Lower lobe of right lung (tissue), 2 donors: ENCODE results near the gene URB1. TPM values are rescaled to one million over a fixed set of nuclear protein-coding genes. Genes with fewer than 3 reads are reported as not detected.

ENCODE experiments used
- ATAC-seq, 2 donors: fragments of 200-7000 bp; cut with Tn5 transposase; one replicate each; pipeline ENCODE4 v1.9.1; 2020 to 2022; ENCODE audit warnings: mild to moderate bottlenecking in 2 of 2, moderate library complexity in 2 of 2
- DNase-seq: peaks from one replicate; pipeline ENCODE4 v3.0.0-alpha.2; 2020
- H3K27ac ChIP-seq: fragments of 200-600 bp; one replicate; pipeline ENCODE4 v1.8.0; 2022
- H3K27me3 ChIP-seq: fragments of 200-600 bp; one replicate; pipeline ENCODE4 v1.8.0; 2022; ENCODE audit warnings: low read depth
- H3K36me3 ChIP-seq: fragments of 200-600 bp; one replicate; pipeline ENCODE4 v1.8.0; 2022; ENCODE audit warnings: mild to moderate bottlenecking
- H3K4me1 ChIP-seq: fragments of 200-600 bp; one replicate; pipeline ENCODE4 v1.8.0; 2022
- H3K4me3 ChIP-seq: fragments of 200-600 bp; one replicate; pipeline ENCODE4 v1.8.0; 2022; ENCODE audit warnings: mild to moderate bottlenecking
- H3K9me3 ChIP-seq: fragments of 200-600 bp; one replicate; pipeline ENCODE4 v1.8.0; 2022
- intact Hi-C: fragments of 100-400 bp; cut with DNase I; formaldehyde crosslinking; loops from one replicate; pipeline ENCODE4 v1.11.0; 2022
- total RNA-seq: library from RNA; stranded (reverse); fragmentation: NEBNext Ultra II Directional; extraction: Animal tissue kit (Norgen Biotek cat#: 25700); gene quantifications from one replicate; pipeline ENCODE4 v1.2.1, GENCODE V29; 2021
- TF ChIP-seq, protein P1 (sequence below): fragments of 200-600 bp; IDR thresholded peaks from one replicate; pipeline ENCODE4 v1.8.0; 2022; ENCODE audit warnings: antibody characterized with exemption, mild to moderate bottlenecking
- donor health status: DM: no; HTN: yes; CAD: no; lungs with severe emphysema.

URB1 gene
- total RNA-seq, 1 donor from 2014 or later: 10.3 TPM

DNA sequence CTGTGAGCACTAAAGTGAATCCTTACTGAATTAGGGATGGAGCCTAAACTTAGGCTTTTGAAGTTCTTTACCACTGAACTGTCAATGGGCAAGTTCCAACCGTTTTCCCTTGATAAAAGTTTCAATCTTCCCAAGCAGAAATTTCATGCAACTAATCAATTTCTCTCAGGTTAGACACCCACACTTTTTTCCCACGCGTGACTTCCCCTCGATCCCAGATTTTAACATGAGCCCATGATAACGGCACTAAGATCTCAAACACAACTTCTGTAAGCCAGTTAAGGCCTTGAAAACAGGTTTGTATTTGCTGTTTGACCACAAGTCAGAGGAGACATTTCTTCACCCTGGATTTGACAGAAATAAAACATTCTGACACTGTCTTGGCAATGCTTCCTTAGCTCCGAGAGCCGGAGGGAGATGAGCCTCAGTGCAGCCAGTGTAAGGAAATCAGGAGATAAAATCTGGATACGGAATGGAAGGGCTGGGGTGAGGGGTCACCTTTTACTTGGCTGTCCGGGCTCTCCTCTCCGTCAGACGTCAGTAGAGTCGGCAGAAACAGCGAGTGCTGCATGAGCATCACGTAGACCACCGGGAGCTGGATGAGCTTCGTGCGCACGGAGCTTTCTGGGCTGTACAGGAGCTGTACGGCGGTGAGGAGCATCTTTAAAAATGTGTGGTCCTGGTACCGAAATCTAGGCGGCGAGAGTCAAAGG is 54.4 kb downstream of the URB1 start:
- H3K27ac ChIP-seq: no peak overlapping the region
- H3K27me3 ChIP-seq: no peaks in the 10 kb centered on the region
- H3K4me1 ChIP-seq: no peaks in the 10 kb centered on the region
- no peak for ATAC-seq
- TF ChIP-seq, protein P1, sequence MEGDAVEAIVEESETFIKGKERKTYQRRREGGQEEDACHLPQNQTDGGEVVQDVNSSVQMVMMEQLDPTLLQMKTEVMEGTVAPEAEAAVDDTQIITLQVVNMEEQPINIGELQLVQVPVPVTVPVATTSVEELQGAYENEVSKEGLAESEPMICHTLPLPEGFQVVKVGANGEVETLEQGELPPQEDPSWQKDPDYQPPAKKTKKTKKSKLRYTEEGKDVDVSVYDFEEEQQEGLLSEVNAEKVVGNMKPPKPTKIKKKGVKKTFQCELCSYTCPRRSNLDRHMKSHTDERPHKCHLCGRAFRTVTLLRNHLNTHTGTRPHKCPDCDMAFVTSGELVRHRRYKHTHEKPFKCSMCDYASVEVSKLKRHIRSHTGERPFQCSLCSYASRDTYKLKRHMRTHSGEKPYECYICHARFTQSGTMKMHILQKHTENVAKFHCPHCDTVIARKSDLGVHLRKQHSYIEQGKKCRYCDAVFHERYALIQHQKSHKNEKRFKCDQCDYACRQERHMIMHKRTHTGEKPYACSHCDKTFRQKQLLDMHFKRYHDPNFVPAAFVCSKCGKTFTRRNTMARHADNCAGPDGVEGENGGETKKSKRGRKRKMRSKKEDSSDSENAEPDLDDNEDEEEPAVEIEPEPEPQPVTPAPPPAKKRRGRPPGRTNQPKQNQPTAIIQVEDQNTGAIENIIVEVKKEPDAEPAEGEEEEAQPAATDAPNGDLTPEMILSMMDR: no peak
- H3K4me3 ChIP-seq: no peak overlapping the region
- no peaks in the 10 kb centered on the region for H3K9me3 ChIP-seq
- peaks cover 99% of the 10 kb centered on the region for H3K36me3 ChIP-seq
- intact Hi-C loops: no loop called here
- no peak for DNase-seq

DNA sequence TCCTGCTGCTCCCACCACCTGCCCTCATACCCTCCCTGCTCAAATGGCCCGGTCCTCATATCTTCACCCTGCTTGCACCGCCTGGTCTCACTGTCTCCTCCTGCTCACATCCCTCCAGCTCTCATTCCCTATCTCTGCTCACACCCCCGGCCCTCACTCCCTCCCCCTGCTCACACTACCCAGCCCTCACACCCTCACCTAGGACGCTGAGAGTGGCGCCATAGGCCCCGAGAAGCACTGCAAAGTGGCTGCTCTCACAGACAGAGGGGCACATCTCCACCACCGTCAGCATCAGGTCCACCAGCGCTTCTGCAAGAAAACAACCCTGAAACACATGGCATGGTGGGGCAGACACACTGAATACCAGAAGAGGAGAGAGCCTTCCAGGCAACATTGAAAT is 55.6 kb downstream of the URB1 start:
- no peak overlapping the region for H3K4me3 ChIP-seq
- no peak for DNase-seq
- H3K36me3 ChIP-seq: peaks cover 97% of the 10 kb centered on the region
- H3K27me3 ChIP-seq: no peaks in the 10 kb centered on the region
- no peaks in the 10 kb centered on the region for H3K9me3 ChIP-seq
- intact Hi-C loops: no loop called here
- H3K4me1 ChIP-seq: no peaks in the 10 kb centered on the region
- no peak for ATAC-seq
- no peak overlapping the region for H3K27ac ChIP-seq
- TF ChIP-seq, protein P1: no peak

DNA sequence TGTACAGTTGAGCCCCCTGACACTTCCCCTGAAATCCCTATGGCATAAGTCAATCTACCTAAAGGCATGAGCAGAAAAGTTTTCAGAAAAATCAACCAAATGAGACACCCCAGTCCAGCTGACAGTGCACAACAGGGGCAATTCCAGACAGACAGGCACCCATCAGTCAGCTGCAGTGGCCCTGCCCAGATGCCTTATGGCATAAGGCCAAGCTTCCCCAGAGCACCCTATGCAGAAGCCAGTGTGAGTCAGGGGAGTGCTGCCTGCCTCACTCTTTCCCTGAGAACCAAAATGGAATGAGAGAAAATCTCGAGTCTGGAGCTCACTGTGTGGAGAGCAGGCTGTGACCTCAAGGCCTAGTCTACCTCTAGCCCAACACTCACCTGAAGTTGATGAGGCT is 56.1 kb downstream of the URB1 start:
- no peak for DNase-seq
- intact Hi-C loops: no loop called here
- Histone ChIP-seq H3K4me3 (no peak overlapping the region), H3K27ac (no peak overlapping the region), H3K27me3 (no peaks in the 10 kb centered on the region), H3K4me1 (no peaks in the 10 kb centered on the region), H3K9me3 (no peaks in the 10 kb centered on the region), H3K36me3 (peaks cover 97% of the 10 kb centered on the region)
- TF ChIP-seq, protein P1: no peak
- ATAC-seq: no peak

DNA sequence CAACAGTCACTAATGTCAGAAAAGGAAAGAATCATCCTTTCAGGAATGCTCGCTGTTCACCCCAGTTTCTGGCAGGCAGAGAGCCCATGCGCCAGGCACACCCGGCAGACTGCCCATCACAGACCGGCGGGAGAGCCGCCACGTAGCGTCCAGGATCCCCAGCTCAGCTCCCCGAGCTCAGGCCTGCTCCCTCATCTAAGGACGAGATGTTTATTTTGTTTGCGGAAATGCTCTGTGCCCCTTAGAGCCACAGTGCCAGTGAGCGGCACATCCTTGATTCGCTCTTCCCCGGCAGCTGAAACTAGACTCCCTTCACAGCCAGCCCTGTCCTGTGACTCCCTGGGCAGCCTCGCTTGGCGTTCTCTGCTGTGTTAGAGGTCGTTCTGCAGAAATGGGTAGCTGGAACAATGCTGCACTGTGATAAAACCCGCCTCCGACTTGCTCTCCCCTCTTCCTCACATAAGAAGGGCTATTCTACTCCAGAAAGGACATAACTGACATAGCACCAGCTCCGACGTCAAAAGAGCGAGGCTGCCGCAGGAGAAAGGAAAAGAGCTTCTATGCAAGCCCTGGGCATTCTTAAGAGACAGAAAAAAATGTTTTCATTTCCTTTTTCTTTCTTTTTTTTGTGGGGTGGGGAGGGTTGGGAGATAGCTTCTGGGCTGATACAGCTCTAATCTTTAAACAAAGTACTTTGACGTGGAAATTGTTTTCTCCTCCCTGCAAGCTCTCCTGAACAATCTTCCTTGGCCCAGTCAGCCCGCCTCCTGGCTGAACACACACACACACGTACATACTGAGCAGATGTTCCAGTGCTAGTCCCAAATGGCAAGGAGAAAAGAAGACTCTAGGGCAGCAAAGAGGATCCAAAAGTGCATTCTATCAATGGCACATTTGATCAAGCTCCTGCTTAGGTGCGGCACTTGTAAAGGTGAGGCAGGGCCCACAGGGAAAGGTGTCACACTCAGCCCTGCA is 56.9 kb downstream of the URB1 start:
- Histone ChIP-seq H3K27me3 (no peaks in the 10 kb centered on the region), H3K9me3 (no peaks in the 10 kb centered on the region), H3K36me3 (peaks cover 96% of the 10 kb centered on the region), H3K4me1 (no peaks in the 10 kb centered on the region), H3K4me3 (no peak overlapping the region), H3K27ac (no peak overlapping the region)
- no peak for ATAC-seq
- intact Hi-C loops: no loop called here
- no peak for DNase-seq
- TF ChIP-seq, protein P1: no peak

DNA sequence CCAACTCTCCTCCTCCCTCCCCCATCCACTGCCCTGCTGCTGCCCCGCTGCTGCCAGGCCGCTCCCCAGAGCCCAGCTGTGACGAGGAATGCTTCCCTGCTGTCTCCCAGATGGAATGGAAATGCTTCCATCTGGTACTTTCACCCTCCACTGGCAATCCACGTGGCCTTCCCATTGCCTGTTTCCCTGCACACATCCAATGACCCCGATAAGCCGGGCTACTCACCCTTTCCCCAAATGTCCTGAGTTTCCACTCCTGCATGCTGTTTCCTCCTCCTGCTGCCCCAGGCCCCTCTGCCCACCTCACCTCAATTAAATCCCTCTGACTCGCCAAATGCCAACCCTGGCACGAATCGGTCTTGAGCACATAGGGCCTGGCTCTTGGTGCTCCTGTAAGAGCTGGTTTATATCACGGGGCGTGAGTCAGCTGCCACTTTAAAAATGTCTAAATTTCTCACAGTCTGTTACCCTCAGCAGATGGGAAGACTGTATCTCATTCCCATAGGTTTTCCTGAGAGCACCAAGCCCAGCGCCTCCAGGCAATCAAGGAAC is 57.8 kb downstream of the URB1 start:
- TF ChIP-seq, protein P1: no peak
- Histone ChIP-seq H3K9me3 (no peaks in the 10 kb centered on the region), H3K27ac (no peak overlapping the region), H3K4me1 (no peaks in the 10 kb centered on the region), H3K4me3 (no peak overlapping the region), H3K36me3 (peaks cover 92% of the 10 kb centered on the region), H3K27me3 (no peaks in the 10 kb centered on the region)
- intact Hi-C loops: no loop called here
- ATAC-seq (no peak), DNase-seq (no peak)
